HG02610 (cell line): ENCODE data around the gene NUP58.
"Not testable (repeated sequence)": the region's sequence is repeated elsewhere in the genome, so short reads cannot be mapped to it uniquely, and the experiment has no call there.

ENCODE experiments used
- ATAC-seq: cut with Tn5 transposase; IDR thresholded peaks from one replicate; pipeline ENCODE4 v1.9.1; 2021; ENCODE audit warnings: mild to moderate bottlenecking, moderate library complexity; ENCODE audit not compliant: unreplicated experiment

The NUP58 gene

GRCh38 chr13:25300861-25301346, 521 bp upstream of the NUP58 start:
- peak; percentile 7 for ATAC-seq

GRCh38 chr13:25302121-25302520, 696 bp downstream of the NUP58 start:
- no peak for ATAC-seq

- ATAC-seq: no peak
Measured at GRCh38 chr13:25306671-25307464, 5.4 kb downstream of the NUP58 start.

- no peak for ATAC-seq
Measured at GRCh38 chr13:25310891-25311290, 9.5 kb downstream of the NUP58 start.

GRCh38 chr13:25318946-25319345, 17.5 kb downstream of the NUP58 start:
- ATAC-seq: not testable (repeated sequence)

GRCh38 chr13:25319771-25320170, 18.3 kb downstream of the NUP58 start:
- ATAC-seq: no peak

- ATAC-seq: no peak
Measured at GRCh38 chr13:25324100-25324499, 22.7 kb downstream of the NUP58 start.

GRCh38 chr13:25329706-25330105, 28.3 kb downstream of the NUP58 start:
- ATAC-seq: no peak

GRCh38 chr13:25330541-25330940, 29.1 kb downstream of the NUP58 start:
- no peak for ATAC-seq

- no peak for ATAC-seq
Measured at GRCh38 chr13:25335856-25336255, 34.4 kb downstream of the NUP58 start.

- no peak for ATAC-seq
Measured at GRCh38 chr13:25345576-25345975, 44.2 kb downstream of the NUP58 start.

- ATAC-seq: no peak
Measured at GRCh38 chr13:25347151-25347550, 45.7 kb downstream of the NUP58 start.

GRCh38 chr13:25351404-25351803, 50.0 kb downstream of the NUP58 start:
- no peak for ATAC-seq

GRCh38 chr13:25352230-25352629, 50.8 kb downstream of the NUP58 start:
- no peak for ATAC-seq

GRCh38 chr13:25352806-25353205, 51.4 kb downstream of the NUP58 start:
- no peak for ATAC-seq

GRCh38 chr13:25353344-25353743, 51.9 kb downstream of the NUP58 start:
- ATAC-seq: no peak

GRCh38 chr13:25354377-25354776, 53.0 kb downstream of the NUP58 start:
- ATAC-seq: no peak

- not testable (repeated sequence) for ATAC-seq
Measured at GRCh38 chr13:25360443-25360842, 59.0 kb downstream of the NUP58 start.

- ATAC-seq: no peak
Measured at GRCh38 chr13:25365720-25366235, 64.4 kb downstream of the NUP58 start.

- ATAC-seq: no peak
Measured at GRCh38 chr13:25371158-25371874, 69.9 kb downstream of the NUP58 start.

- ATAC-seq: no peak
Measured at GRCh38 chr13:25371875-25372283, 70.5 kb downstream of the NUP58 start, which contains the start of gene ATP8A2. Gene ATP8A2, plus strand, starts transcription at chr13:25371974. Its CDS starts 239 bp downstream, at chr13:25372213.
